ENCODE data around the gene S100A3. TPM values are rescaled to one million over a fixed set of nuclear protein-coding genes. Genes with fewer than 3 reads are reported as not detected.
"Not testable (repeated sequence)": the region's sequence is repeated elsewhere in the genome, so short reads cannot be mapped to it uniquely, and the experiment has no call there.

Gene S100A3
- total RNA-seq, 1 donor from 2014 or later: 10.2 TPM

DNA sequence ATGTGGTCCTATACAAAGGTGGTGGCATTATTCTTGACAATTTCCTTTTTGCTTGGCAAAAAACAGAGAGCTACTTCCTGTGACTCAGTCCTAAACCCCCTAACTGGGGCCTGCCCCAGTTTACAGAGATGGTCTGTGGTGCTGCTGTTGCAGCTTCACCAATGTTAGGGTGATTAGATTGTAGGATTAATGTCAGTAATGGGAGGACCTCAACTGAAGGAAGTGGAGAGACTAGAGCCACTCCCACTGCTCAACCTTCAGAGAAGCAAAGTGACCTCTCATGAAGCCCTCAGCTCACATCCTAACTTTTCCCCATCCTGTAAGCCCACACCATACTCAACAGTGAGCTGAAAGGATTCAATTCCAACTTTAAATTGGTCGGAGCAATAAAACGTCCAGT lies 16.9 kb downstream of the S100A3 start:
- TF ChIP-seq, protein P1, sequence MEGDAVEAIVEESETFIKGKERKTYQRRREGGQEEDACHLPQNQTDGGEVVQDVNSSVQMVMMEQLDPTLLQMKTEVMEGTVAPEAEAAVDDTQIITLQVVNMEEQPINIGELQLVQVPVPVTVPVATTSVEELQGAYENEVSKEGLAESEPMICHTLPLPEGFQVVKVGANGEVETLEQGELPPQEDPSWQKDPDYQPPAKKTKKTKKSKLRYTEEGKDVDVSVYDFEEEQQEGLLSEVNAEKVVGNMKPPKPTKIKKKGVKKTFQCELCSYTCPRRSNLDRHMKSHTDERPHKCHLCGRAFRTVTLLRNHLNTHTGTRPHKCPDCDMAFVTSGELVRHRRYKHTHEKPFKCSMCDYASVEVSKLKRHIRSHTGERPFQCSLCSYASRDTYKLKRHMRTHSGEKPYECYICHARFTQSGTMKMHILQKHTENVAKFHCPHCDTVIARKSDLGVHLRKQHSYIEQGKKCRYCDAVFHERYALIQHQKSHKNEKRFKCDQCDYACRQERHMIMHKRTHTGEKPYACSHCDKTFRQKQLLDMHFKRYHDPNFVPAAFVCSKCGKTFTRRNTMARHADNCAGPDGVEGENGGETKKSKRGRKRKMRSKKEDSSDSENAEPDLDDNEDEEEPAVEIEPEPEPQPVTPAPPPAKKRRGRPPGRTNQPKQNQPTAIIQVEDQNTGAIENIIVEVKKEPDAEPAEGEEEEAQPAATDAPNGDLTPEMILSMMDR (conservative IDR thresholded peaks at IDR 0.05; ENCODE audit: low read depth, low read length): no peak
- no peak overlapping the region for H3K4me3 ChIP-seq (ENCODE audit: low read depth, low read length)
- DNase-seq (ENCODE audit: low read depth): no peak

GRCh38 chr1:153531638-153532037 lies 17.4 kb downstream of the S100A3 start:
- DNase-seq (ENCODE audit: low read depth): no peak
- TF ChIP-seq, protein P1 (conservative IDR thresholded peaks at IDR 0.05; ENCODE audit: low read depth, low read length): no peak
- H3K4me3 ChIP-seq (ENCODE audit: low read depth, low read length): no peak overlapping the region

DNA sequence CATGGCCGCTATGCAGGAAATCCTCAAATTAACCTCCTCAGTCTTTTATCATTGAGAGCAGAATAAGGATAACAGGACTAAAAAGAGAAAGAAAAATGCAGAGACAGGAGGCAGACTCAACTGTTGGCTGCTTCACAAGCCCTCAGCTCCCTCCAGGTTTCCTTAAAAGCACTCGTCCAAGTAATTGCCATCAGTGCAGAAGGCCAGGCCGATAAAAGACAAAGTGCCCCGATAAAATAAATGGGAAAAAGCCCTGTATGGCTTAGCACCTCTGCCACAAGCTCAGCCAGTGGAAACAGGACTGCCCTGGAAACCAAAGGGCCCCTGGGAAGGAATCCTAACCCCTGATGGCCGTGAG lies 21.4 kb downstream of the S100A3 start:
- TF ChIP-seq, protein P1 (conservative IDR thresholded peaks at IDR 0.05; ENCODE audit: low read depth, low read length): no peak
- H3K4me3 ChIP-seq (ENCODE audit: low read depth, low read length): no peak overlapping the region
- no peak for DNase-seq (ENCODE audit: low read depth)

GRCh38 chr1:153527023-153527682 lies 21.9 kb downstream of the S100A3 start:
- TF ChIP-seq, protein P1 (conservative IDR thresholded peaks at IDR 0.05; ENCODE audit: low read depth, low read length): no peak

GRCh38 chr1:153526132-153526543 lies 22.9 kb downstream of the S100A3 start:
- TF ChIP-seq, protein P1 (conservative IDR thresholded peaks at IDR 0.05; ENCODE audit: low read depth, low read length): no peak
- H3K4me3 ChIP-seq (ENCODE audit: low read depth, low read length): no peak overlapping the region
- no peak for DNase-seq (ENCODE audit: low read depth)

More at GRCh38 chr1:153527023-153527682, 21.9 kb downstream of the S100A3 start:
- DNase-seq (ENCODE audit: low read depth): no peak
- no peak overlapping the region for H3K4me3 ChIP-seq (ENCODE audit: low read depth, low read length)

DNA sequence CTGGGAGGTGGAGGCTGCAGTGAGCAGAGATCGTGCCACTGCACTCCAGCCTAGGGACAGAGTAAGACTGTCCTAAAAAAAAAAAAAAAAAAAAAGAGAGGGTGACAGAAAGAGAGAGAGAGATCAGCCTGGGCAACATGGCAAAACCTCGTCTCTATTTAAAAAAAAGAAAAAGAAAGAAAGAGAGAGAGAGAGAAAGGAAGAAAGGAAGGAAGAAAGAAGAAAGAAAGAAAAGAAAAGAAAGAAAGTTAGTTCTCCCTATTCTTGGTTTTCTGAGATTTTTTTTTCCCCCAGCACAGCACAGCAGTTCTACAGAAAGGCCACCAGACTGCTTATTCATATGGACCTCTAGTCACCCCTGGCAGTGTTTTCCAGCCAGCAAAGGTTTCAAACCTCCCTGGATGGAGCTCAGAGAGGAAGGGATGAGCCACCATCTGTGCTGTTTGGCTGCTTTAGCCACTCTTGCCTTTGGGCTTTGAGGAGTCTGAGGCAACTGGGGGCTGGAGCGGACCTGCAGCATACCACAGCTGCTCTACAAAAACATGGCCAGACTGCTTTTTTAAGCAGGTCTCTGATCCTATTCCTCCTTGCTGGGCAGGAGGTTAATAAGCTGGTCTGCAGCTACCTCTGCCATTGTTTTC lies 23.9 kb downstream of the S100A3 start:
- TF ChIP-seq, protein P1 (conservative IDR thresholded peaks at IDR 0.05; ENCODE audit: low read depth, low read length): no peak
- no peak for DNase-seq (ENCODE audit: low read depth)
- H3K4me3 ChIP-seq (ENCODE audit: low read depth, low read length): no peak overlapping the region

GRCh38 chr1:153522353-153523048 lies 26.6 kb downstream of the S100A3 start:
- not testable (repeated sequence) for H3K4me3 ChIP-seq (ENCODE audit: low read depth, low read length); DNase-seq (ENCODE audit: low read depth)

GRCh38 chr1:153521808-153522207 lies 27.2 kb downstream of the S100A3 start:
- not testable (repeated sequence) for DNase-seq (ENCODE audit: low read depth); H3K4me3 ChIP-seq (ENCODE audit: low read depth, low read length)
